NCI-H1105 (cell line): Measurements from ENCODE around the gene DTYMK.
A peak's percentile ranks its signal among the peaks of the same experiment; 100 is the strongest.

ENCODE experiments used
- DNase-seq: peaks from one replicate; lab custom pipeline; 2025; lab: John Stamatoyannopoulos, UW

The DTYMK gene

DNA sequence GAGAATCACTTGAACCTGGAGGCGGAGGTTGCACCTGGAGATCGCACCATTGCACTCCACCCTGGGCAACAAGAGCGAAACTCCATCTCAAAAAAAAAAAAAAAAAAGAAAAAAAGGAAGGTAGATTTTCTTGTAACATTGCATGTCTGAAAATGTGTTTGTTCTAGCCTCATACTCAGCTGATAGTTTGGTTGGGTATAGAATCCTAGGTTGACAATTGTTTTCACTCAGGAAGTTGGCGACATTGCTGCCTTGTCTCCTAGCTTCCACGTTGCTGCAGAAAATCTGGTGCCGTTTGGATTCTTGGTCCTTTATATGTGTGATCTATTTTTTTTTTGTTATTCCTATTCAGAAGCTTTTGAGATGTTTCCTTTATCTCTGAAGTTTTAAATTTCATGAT is 19.9 kb upstream of the DTYMK start:
- DNase-seq, result no peak

DNA sequence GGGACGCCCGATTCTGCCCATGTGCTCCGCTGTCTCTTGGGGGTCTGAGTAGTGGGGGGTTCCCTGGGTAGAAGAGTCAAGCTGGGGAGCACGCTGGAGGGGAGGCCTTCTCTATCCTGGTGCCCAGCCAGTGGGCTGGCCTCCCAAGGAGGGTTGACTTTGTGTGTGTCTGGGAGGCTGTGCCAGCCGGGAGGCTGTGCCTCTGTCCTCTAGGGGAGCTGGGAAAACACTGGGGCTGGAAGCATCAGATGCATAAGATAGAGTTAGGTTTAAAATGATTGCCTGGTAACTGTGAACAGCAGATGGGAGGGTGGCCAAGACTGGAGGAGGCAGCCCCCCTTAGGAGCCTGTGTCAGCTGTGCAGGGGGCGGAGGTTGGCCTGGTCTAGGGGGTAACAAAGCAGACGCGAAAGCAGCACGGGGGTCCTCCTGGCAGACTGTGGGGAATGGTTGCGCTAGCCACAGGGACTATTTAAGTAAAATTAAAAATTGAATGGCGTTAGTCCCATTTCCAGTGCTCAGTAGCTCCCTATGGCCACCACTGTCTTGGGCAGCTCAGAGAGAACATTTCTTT is 16.5 kb upstream of the DTYMK start:
- peak; percentile 3 for DNase-seq

DNA sequence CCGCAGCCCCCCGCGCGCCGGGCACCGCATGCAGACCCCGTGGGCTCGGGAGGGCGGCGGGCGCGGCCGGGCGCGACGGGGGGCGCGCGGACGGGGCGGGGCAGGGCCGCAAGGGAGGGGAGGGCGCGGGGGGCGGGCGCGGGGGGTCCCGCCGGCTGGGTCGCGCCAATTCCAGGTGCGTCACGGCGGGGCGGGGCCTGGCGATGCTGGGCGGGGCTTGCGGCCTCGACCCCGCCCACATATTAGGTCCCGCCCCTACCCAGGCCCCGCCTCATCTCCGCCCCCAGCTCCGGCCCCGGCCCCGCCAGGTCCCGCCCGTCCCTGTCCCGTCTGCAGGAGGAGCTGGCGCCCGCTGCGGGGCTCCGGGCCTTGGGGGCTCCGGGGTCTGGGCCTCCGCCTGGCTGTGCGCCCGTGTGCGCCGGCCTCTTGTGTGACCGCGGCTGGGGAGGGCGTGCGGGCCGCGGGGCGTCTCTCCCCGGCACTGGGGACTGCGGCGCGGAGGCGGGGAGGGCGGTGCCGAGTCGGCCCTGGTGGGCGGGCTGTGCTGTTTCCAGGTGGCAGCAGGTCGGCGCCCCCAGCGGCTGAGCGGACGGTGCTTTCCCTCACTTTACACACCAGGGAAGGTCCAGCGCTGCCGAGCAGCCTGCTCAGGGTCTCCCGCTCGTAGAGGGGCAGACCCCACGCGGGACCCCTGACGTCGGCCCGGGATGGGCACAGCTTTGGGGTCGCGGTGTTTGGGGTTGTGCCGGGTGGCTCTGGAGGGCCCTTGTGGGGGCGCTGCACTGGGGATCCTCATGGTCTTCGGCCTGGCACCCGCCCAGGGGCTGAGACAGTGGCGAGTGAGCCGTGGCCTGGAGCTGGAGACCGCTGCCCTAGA is 15.8 kb upstream of the DTYMK start:
- peak; percentile 81 for DNase-seq

DNA sequence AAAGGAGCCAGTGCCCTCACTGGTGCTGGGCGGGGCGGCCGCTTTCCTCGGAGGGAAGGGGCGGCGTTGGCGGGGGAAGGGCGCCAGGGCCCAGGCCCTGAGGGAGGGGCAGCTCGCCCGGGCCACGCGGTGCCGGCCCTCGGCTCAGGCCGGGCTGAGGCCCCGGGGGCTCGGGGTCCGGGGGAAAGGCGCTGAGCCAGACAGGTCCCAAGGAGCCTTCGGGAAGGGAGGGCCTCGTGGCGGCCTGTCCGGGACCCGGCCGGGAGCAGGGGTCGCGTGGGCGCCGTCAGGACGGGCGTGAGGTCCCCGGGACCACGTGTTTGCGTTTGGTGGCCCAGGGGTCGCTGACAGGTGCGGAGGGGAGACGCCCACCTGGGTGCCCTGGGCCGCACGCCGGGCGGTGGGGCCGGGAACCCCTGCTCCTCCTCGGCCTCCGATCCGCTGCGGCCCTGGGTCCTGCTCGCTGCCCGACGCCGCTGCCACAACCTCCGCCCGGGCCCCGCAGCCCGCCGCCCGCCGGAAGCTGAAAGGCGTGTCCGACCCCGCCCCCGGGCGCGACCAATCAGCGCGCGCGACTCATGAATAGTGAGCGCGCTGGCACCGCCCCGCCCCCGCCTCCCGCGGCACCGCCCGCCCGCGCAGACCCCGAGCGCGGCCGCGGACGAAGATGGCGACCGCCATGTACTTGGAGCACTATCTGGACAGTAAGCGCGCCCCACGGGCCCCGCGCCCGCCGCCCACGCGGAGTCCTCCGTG is 15.0 kb upstream of the DTYMK start, which contains the start of gene ING5:
ING5 (plus strand) TSS at position 641 of the 756 bp plus-strand sequence; CDS start at position 668, 27 bp downstream.
- peak; percentile 89 for DNase-seq

DNA sequence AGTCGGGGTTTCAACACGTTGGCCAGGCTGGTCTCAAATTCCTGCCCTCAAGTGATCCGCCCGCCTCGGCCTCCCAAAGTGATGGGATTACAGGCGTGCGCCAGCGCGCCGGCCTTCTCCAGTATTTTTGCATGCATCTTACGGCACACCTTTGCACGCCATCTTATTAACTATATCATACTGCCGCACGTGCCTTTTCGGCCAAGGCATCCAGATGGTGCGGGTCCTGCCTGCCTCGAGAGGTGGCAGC is 14.5 kb upstream of the DTYMK start:
- no peak for DNase-seq

DNA sequence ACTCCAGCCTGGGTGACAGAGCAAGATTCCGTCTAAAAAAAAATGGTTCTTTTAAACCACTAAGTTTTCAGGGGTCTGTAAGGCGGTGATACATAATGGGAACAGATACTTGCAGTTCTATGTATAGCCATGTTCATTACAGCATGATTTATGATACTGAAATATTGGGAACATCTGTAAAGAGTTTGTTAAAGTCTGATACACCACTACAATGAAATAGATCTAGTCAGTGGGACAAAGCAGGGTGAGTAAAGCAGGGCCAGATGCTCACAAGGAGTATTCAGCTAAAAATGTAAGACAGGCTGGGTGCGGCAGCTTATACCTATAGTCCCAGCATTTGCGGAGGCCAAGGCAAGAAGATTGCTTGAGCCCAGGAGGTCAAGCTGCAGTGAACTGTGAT is 9.0 kb upstream of the DTYMK start:
- no peak for DNase-seq

DNA sequence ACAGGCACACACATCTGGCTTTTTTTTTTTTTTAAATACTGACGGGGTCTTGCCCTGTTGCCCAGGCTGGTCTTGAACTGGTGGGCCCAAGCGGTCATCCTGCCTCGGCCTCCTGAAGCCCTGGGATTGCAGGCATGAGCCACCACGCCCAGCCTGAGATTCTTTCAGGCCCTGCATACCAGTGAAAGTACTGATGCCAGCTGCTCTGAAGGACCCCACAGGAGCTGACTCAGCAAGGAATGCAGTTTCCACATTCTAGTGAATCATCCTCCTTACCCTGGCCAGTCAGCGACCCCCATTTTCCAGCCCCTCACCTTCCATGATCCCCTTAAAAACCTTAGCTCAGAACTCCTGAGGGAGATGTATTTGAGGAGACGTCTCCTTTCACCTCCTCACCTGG is 5.8 kb upstream of the DTYMK start:
- DNase-seq, result no peak

DNA sequence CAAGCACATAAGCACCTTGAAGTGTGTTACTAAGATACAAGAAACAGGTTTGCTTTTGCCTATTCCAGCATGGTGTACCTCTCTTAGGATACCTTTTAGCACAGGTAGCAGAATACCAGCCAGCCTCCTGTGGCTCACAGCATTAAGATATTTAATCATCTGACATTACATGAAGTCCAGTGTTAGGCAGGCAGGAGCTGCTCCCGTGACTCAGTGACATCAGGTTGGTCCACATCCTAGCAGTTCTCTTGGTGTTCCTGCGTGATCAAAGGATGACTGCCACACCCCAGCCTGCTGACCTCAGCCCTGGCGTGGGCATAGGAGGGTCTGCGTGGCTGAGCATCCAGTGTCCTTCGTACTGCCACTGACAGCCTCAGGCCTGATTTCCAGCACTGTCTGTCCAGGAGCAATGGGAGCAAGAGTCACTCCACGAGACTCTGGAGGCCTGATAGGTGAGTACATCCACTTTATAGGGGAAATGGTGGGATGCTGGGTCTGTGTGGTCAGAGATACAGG is 3.6 kb upstream of the DTYMK start:
- DNase-seq, result no peak

DNA sequence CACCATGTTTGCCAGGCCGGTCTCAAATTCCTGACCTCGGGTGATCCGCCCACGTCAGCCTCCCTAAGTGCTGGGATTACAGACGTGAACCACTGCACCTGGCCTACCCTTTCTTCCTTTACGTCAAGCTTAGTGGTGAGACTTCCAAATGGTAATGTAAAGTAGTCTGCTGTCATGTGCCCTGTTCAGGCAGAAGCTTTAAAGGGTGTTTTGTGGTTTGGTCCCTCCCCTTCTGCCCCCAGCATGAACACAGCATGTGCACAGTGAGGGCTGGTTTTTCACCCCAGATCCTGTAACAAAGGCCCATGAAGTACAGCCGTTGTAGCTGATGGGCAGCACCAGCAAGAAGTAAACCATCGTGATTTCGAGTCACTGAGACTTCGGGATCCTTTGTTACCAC is 2.7 kb upstream of the DTYMK start:
- no peak for DNase-seq

DNA sequence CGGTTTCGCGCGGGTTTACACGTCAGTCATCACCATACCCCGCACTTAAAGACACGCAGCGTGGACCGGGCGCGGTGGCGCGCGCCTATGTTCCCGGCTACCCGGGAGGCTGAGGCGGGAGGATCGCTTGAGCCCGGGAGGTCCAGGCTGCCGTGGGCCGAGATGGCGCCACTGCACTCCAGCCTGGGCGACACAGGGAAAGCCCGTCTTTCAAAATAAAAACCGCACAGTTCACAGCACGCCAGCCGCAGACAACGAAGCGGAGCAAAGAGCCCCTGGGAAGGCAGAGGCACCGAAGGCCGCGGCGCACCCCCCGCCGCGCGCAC is 328 bp downstream of the DTYMK start:
- DNase-seq, result no peak

DNA sequence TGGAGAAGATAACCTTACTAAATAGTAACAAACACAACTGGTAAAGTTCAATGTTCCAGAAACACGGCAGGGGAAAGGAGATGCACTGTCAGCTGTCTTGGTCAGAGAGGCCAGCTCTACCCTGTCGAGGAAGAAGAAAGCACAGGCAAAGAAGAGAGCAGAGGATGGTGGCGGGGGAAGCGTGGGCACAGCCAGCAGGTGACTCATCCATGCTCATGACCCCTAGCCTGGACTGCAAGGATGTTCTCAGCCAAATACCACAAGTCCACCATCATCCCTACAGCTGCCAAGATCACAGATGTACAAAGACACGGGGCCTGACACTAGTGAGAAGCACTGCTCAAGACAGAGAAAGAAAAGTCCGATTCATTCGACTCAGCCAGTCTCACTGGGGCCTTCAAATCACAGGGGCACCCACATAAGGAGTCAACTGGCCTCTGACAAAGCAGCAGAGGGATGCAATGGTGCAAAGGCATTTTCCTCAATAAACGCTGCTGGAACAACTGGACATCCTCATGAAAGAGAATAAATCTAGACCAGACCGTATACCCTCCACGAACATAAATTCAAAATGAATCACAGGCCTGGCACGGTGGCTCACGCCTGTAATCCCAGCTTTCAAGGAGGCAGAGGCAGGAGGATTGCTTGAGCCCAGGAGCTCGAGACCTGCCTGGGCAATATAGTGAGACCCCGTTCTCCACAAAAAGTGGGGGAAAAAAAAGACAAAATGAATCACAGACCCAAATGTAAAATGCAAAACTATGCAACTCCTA is 5.6 kb downstream of the DTYMK start:
- DNase-seq, result no peak

DNA sequence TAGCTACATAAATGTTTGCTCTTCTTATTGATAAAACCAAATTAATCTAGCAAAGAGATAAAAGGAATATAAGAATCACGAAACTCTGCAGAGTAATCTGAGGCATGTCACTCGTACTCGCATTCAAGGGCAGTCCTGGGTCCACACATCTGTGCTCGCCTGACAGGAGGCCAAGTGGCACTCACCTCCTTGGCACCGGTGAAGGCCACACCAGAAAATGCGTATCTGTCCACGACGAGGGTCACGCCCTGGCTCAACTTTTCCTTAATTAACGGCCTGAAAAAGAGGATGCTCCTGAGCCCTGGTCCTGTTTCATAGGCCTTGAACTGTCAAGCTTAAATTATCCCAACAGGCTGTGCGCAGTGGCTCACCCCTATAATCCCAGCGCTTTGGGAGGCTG is 6.6 kb downstream of the DTYMK start:
- DNase-seq, result no peak

DNA sequence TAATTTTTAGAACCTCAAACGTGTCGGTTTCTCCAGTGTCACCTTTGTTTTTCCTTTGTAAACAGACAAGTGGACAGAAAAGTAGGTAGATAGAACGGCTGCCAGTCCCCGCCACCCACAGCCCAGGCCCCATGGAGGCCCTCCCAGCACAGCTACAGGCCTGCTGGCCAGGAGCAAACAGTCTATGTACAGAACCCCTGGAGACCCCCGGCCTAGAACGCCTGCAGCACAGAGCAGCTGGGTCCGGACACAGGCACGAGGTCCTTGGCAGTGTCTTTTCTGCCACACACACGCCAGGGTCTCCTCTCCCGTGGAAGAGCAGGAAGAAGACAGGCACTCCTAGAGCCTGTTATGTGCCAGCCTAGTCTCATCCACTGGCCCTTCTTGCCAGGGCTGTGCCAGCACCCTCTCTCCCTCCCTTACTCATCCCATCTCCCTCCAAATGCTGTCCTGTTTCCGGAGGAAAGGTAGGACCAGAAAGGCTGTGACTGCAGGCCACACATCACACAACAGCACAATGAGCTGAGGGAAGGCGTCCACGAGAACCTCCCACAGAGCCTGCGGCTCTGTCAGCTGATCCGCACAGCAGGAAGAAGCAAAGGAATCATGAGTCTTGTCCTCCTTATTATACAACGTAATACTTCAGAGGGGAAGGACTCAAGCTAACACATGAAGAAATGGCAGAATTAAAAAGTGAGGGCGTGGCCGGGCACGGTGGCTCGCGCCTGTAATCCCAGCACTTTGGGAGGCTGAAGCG is 7.7 kb downstream of the DTYMK start:
- DNase-seq, result no peak

DNA sequence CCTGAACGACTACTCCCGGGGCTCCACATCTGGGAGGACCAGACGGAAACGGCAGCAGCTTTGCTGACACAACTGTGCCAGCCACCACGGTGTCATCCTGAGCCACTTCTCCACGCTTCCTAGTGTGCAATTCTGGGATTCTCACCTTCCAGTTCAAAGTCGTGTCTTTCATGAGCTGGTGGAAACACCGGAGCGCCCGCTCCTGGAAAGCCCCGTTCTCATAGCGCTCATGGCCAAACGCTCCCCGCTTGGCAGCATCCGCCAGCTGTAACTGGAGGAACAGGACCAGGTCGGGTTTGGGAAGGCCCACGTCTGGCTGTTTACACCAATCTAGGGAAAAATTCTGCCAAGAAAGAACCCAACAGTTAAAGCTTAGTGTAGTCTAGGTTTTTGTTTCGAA is 8.3 kb downstream of the DTYMK start:
- no peak for DNase-seq

DNA sequence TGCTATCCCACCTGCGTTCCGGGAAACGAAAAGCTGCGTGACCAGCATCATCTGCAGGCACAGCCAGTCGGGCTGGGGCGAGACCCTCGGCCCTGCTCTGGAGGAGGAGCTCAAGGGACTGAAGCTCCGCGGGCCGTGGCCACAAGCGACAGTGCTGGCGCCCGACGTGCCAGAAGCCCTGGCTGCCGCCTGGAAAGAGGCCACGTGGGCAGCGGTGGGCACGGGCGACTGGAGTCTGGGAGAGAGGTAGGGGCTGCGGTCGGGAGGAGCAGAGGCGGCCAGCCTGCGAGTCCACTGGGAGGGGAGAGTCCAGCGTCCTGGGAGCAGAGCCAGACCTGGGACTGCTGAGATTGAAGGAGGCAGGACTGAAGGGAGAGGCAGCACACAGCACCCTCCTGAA is 9.2 kb downstream of the DTYMK start:
- no peak for DNase-seq

DNA sequence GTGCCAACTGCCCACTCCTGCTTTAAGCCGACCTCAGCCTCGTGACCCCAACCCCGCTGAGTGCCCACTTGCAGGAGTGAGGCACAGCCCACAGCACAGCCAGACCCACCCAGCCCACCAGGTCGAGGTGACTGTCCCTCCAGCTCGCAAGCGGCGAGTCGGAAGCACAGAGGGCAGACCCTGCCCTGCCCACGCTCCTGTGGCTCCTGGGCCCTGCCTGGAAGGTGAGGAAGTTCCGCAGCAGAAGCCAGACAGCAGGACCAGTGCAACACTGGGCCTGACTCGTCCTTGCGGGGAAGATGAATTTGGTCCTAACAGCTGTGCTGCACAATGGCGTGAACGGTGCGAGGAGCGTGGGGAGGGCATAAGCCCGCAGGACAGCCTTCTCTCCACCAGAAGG is 9.9 kb downstream of the DTYMK start:
- DNase-seq, result no peak

DNA sequence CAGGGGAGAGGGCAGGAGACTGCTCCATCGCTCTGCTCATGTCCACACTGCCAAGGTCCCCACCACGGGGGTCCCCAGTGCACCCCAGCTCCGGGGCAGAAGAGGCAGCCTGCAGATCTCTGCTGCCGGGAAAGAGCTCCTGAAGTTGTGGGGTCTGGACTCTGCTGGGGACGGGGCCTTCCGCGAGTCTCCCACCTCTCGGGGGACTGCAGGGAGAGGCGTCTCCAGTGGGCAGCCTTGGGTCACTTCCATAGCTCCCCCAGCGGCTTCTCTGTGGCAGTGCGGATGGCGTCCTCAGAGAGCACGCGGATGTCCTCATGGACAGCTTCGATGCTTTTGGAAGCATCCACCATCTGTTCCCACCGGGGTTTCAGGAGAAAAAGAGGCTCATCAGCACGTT is 10.7 kb downstream of the DTYMK start:
- DNase-seq, result no peak

DNA sequence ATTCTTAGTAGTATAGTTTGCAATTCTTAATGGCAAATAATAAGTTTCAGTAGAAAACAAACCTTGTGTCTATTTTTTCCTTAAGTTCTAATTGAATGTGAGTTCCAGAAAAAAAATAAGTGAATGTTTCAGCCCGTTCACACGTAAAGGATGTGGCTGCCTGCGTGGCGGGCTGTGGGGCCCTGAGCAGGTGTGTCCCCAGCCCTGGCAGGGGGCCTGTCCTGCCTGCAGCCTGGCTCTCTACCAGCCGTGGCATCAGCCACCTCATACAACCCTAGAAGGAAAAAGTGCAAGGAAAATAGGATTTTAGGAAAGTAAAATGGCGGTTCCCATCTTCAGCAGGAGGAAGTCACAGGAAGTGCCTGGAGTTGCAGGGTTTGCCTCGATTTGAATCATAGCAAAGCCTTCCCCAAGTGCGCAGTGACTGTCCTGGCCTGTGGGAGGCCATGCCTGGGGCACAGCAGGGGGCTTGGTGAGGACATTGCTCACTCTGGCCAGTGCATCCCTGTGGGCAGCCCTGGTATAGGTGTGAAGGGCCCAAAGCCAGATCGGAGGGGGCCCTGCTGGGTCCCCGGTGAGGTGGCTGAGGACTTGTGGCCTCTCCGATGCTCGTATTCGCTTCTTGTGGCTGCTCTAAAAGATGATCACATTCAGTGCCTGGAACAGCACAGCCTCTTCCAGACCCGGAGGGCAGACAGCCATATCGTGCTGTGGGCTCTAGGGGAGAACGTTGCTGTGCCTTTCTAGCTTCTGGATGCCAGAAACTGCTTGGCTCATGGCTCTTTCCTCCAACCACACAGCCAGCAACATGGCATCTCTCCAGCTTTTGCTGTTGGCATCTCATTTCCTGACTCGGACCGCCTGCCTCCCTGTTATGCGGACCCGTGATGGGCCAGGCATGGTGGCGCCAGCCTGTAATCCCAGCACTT is 12.6 kb downstream of the DTYMK start:
- no peak for DNase-seq

DNA sequence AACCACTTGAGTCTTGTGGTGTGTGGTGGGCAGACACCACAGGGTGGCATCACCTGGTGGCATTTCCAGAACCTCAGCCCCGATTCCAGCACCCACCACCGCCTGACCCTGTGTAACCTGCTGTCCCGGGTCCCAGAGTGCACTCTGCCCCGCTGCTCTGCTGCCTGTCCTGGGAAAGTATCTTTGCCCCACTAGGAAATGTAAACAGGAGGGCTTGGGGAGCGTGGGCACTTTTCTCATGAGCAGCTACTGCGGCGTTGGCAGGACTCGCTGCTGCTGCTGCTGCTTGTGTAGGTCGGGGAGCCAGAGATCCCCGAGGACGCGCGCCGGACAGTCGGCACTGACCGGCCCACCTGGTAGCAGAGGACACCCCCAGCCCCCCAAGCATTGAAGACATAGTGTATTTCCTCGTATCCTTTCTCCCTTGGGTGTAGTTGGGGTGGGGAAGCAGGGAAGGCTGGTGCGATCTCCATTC is 13.4 kb downstream of the DTYMK start:
- DNase-seq, result no peak
